HCT116 (cell line): ENCODE data around the gene STT3B. TPM values are rescaled to one million over a fixed set of nuclear protein-coding genes. Genes with fewer than 3 reads are reported as not detected.

Experiments used
- ATAC-seq: fragments of 200-7000 bp; cut with Tn5 transposase; 2 replicates; pipeline ENCODE4 v1.9.1; 2020; ENCODE audit warnings: mild to moderate bottlenecking, moderate library complexity
- BruUV-seq: library from RNA; stranded (reverse); fragments of 400-500 nt; replicated peaks from 2 replicates; lab custom pipeline; 2021; lab: Mats Ljungman, UMichigan
- CTCF ChIA-PET: fragments of 300-600 bp; sonication (Branson Sonifier 250); formaldehyde crosslinking; loops from one replicate; lab custom pipeline; 2021; ENCODE audit warnings: antibody characterized with exemption; lab: Charles Lee
- POLR2A ChIA-PET: fragments of 300-600, 350-600 bp; sonication (Branson Sonifier 250); formaldehyde crosslinking; loops from one replicate; lab custom pipeline; 2021; ENCODE audit warnings: antibody characterized with exemption; lab: Charles Lee
- RAD21 ChIA-PET, 2 experiments: fragments of 300-600 bp; sonication (Branson Sonifier 250); formaldehyde crosslinking; loops; one replicate each; lab custom pipeline; 2023; ENCODE audit warnings: low total read pairs in 2 of 2; ENCODE audit not compliant: uncharacterized antibody in 2 of 2, unreplicated experiment in 2 of 2, low non-redundant PET in 1 of 2; lab: Charles Lee
- DNase-seq: peaks from one replicate; pipeline ENCODE4 v3.0.0-alpha.2; 2010; ENCODE audit warnings: low read depth, low spot score
- H2AFZ ChIP-seq: fragments of 200-600 bp; shearing (Covaris generic), sonication (generic); 2 replicates; pipeline ENCODE4 v1.6.1; 2017; ENCODE audit warnings: low read depth, mixed run types, mixed read lengths, antibody characterized with exemption, low read length; ENCODE audit not compliant: poor library complexity, severe bottlenecking
- H3K27ac ChIP-seq: 2 replicates; pipeline ENCODE4 v1.5.1; 2012; ENCODE audit warnings: low read depth, low read length
- H3K27me3 ChIP-seq: fragments of 200-600 bp; sonication (generic); 2 replicates; pipeline ENCODE4 v1.6.1; 2016; ENCODE audit warnings: mixed run types, low read length, mixed read lengths; ENCODE audit not compliant: insufficient read depth
- H3K36me3 ChIP-seq, 2 experiments: fragments of 200-500 bp in 1 of 2; fragments of 200-600 bp in 1 of 2; sonication (Bioruptor generic) in 1 of 2; sonication (generic) in 1 of 2; 2 replicates each; pipeline versions ENCODE4 v1.5.1 to v1.6.1; 2014 to 2016; ENCODE audit warnings: low read length in 2 of 2, inconsistent platforms in 1 of 2, mixed read lengths in 1 of 2, mixed run types in 1 of 2; ENCODE audit not compliant: insufficient read depth in 2 of 2, control insufficient read depth in 1 of 2
- H3K4me1 ChIP-seq, 2 experiments: fragments of 200-600 bp in 1 of 2; sonication (generic) in 1 of 2; 2 replicates each; pipeline versions ENCODE4 v1.5.1 to v1.6.1; 2012 to 2017; ENCODE audit warnings: low read length in 2 of 2, inconsistent platforms in 1 of 2, mild to moderate bottlenecking in 1 of 2, mixed read lengths in 1 of 2, mixed run types in 1 of 2, moderate library complexity in 1 of 2; ENCODE audit not compliant: insufficient read depth in 2 of 2, control insufficient read depth in 1 of 2
- H3K4me2 ChIP-seq: fragments of 200-600 bp; sonication (generic); 2 replicates; pipeline ENCODE4 v1.6.1; 2017; ENCODE audit warnings: mixed run types, low read length, mixed read lengths
- H3K4me3 ChIP-seq, 2 experiments: fragments of 200-600 bp in 1 of 2; sonication (generic) in 1 of 2; replicated peaks in 1 of 2; 2 replicates each; pipeline ENCODE4 v1.5.1; 2011 to 2016; ENCODE audit warnings: low read length in 2 of 2, control low read depth in 1 of 2, low read depth in 1 of 2, mild to moderate bottlenecking in 1 of 2, mixed read lengths in 1 of 2, mixed run types in 1 of 2
- H3K79me2 ChIP-seq: fragments of 200-600 bp; sonication (generic); 2 replicates; pipeline ENCODE4 v1.6.1; 2017; ENCODE audit warnings: mild to moderate bottlenecking, mixed run types, low read length, moderate library complexity, mixed read lengths; ENCODE audit not compliant: insufficient read depth
- H3K9ac ChIP-seq: fragments of 200-600 bp; sonication (generic); 2 replicates; pipeline ENCODE4 v1.6.1; 2016; ENCODE audit warnings: low read length, mixed read lengths
- H3K9me2 ChIP-seq: fragments of 200-600 bp; sonication (generic), shearing (Covaris generic); 2 replicates; pipeline ENCODE4 v1.6.1; 2017; ENCODE audit warnings: mixed run types, mild to moderate bottlenecking, moderate library complexity; ENCODE audit not compliant: insufficient read depth
- H3K9me3 ChIP-seq, 2 experiments: fragments of 200-500 bp in 1 of 2; fragments of 200-600 bp in 1 of 2; sonication (Bioruptor generic) in 1 of 2; sonication (generic) in 1 of 2; 2 replicates each; pipeline ENCODE4 v1.6.1; 2014 to 2017; ENCODE audit warnings: low read length in 2 of 2, mixed read lengths in 2 of 2, inconsistent platforms in 1 of 2, low read depth in 1 of 2, mild to moderate bottlenecking in 1 of 2, mixed run types in 1 of 2, moderate library complexity in 1 of 2; ENCODE audit not compliant: control insufficient read depth in 1 of 2, insufficient read depth in 1 of 2
- H4K20me1 ChIP-seq: fragments of 200-600 bp; sonication (generic), shearing (Covaris generic); 2 replicates; pipeline ENCODE4 v1.6.1; 2017; ENCODE audit warnings: mixed run types, mild to moderate bottlenecking, moderate library complexity; ENCODE audit not compliant: insufficient read depth
- CEBPB ChIP-seq: IDR thresholded peaks from 2 replicates; pipeline ENCODE4 v1.6.1; 2012; ENCODE audit warnings: low read depth
- CTCF ChIP-seq, 3 experiments: fragments of 200-600 bp in 1 of 3; sonication (generic) in 1 of 3; IDR thresholded peaks in 2 of 3; conservative IDR thresholded peaks in 1 of 3; 2 replicates each; pipeline ENCODE4 v1.5.1; 2012 to 2017; ENCODE audit warnings: low read depth in 2 of 3, low read length in 2 of 3, antibody characterized with exemption in 1 of 3, borderline replicate concordance in 1 of 3, control low read depth in 1 of 3, mild to moderate bottlenecking in 1 of 3, mixed read lengths in 1 of 3, mixed run types in 1 of 3, moderate library complexity in 1 of 3; ENCODE audit not compliant: insufficient read depth in 1 of 3
- ELF1 ChIP-seq: IDR thresholded peaks from 2 replicates; pipeline ENCODE4 v1.6.1; 2012; ENCODE audit warnings: low read depth, borderline replicate concordance
- FOSL1 ChIP-seq: IDR thresholded peaks from 2 replicates; pipeline ENCODE4 v1.6.1; 2012; ENCODE audit warnings: low read depth
- REST ChIP-seq: IDR thresholded peaks from 2 replicates; pipeline ENCODE4 v1.6.1; 2012; ENCODE audit warnings: low read depth
- SIN3A ChIP-seq: IDR thresholded peaks from 2 replicates; pipeline ENCODE4 v1.6.1; 2012; ENCODE audit warnings: low read depth
- SP1 ChIP-seq: IDR thresholded peaks from 2 replicates; pipeline ENCODE4 v1.6.1; 2012; ENCODE audit warnings: low read depth
- ZBTB33 ChIP-seq: IDR thresholded peaks from 2 replicates; pipeline ENCODE4 v1.6.1; 2011; ENCODE audit warnings: mild to moderate bottlenecking, low read length, moderate library complexity; ENCODE audit not compliant: insufficient replicate concordance; ENCODE audit errors: extremely low read depth
- ZFX ChIP-seq: fragments of 450-650 bp; IDR thresholded peaks from 2 replicates; pipeline ENCODE4 v1.6.1; 2017
- intact Hi-C: fragments of 100-400 bp; cut with micrococcal nuclease; formaldehyde crosslinking; loops from 2 replicates; pipeline ENCODE4 v1.10.0; 2022
- total RNA-seq: library from RNA; stranded (reverse); gene quantifications from one replicate; pipeline ENCODE4 v1.2.1, GENCODE V29; 2021; ENCODE audit not compliant: unreplicated experiment

Gene STT3B
- total RNA-seq, 1 experiment from 2014 or later: 131 TPM

DNA sequence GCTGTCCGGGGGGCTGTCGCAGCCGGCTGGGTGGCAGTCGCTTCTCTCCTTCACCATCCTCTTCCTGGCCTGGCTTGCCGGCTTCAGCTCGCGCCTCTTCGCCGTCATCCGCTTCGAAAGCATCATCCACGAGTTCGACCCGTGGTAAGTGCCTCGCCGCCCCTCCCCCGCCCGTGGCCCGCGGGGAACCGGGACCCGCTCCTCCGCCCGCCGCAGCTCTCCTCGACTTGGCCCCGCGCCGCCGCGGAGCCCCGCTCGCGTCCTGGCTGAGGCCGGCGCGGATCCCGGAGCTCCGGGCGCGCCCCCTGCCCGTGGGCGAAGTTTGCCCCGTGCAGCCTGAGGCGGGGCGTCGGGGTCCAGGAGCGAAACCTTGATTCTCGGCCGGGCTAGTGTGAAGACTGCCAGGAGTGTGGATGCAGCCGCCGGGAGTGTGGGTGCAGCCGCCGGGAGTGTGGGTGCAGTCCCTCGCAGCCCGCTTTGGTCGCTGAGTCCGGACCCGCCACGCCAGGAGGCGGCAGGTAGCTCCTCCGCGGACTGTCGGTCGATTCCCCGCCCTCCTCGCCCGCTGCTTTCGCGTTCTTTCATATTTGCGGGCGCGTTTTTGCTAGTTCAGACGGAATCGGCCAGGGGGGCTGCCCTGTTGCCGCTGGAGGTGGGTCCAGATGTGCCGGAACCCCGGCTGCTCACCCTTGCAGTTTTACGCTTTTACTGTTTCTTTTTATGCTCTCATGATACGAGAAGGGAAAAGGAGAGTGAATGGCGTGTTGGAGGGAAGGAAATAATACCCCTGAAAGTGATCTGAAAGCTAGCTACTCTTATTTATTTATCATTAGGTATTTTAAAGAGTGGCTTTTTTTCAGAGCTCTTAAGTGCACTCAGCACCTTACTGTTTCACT lies 692 bp downstream of the STT3B start:
- no peaks in the 10 kb centered on the region for H3K9me2 ChIP-seq
- no peak overlapping the region for H2AFZ ChIP-seq
- intact Hi-C loops: no loop called here
- TF ChIP-seq ZFX (peak; percentile 63; the same call in 1 of the 2 replicates), SIN3A (no peak), CTCF (IDR thresholded peaks at IDR 0.05 in 2 of 3, conservative IDR thresholded peaks at IDR 0.05 in 1 of 3; ENCODE audit: borderline replicate concordance in 1 of 3, insufficient read depth in 1 of 3, low read depth in 2 of 3, low read length in 2 of 3) (no peak)
- DNase-seq (no peak), ATAC-seq (no peak)
- ChIA-PET RAD21 (no interaction called here), CTCF (interaction anchor here (1.3 kb wide), 1 partner anchor 17 kb away, joined by 11 read pairs; no protein-coding TSS in a partner anchor), POLR2A (interaction anchor here (1.2 to 3.0 kb wide), 6 partner anchors 9 to 25 kb away, joined by 3 to 22 read pairs (median 6); no protein-coding TSS in a partner anchor)
- peak overlapping the region; percentile 94 for H3K9ac ChIP-seq
- BruUV-seq: no TSS peak
- peaks cover 12 to 32% of the 10 kb centered on the region in 2 experiments for H3K4me1 ChIP-seq
- H3K9me3 ChIP-seq: no peaks in the 10 kb centered on the region
- H3K27me3 ChIP-seq: peaks cover 4% of the 10 kb centered on the region; the same call in 1 of the 2 replicates
- H3K27ac ChIP-seq: peak overlapping the region; percentile 96
- peaks cover 15% of the 10 kb centered on the region; the same call in 1 of the 2 replicates for H4K20me1 ChIP-seq
- H3K79me2 ChIP-seq: peaks cover 68% of the 10 kb centered on the region
- peak overlapping the region; percentile 74 to 88 for H3K4me3 ChIP-seq
- H3K36me3 ChIP-seq: no peaks in the 10 kb centered on the region
- peak overlapping the region; percentile 100 for H3K4me2 ChIP-seq

DNA sequence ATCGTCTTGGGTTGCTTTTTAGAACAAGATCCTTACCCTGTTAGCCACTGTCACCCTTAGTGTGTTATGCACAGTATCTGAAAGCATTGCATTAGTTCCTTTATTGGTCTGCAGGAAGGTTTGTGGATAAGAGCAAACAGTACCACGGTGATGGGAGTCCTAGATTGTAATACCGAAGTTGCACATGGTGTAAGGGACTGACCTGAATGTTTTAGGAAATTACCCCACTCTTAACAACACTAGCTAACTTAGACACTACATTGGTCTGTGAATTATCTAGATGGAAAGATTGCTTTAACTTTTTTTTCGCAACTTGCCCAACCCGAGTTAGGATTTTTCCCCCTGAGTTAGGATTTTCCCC lies 1.3 kb downstream of the STT3B start:
- no TSS peak for BruUV-seq
- H3K9me3 ChIP-seq: no peaks in the 10 kb centered on the region
- ChIA-PET POLR2A (interaction anchor here (2.8 kb wide), 1 partner anchor 12 kb away, joined by 9 read pairs; no protein-coding TSS in a partner anchor), RAD21 (no interaction called here), CTCF (no interaction called here)
- ATAC-seq: no peak
- peaks cover 4% of the 10 kb centered on the region; the same call in 1 of the 2 replicates for H3K27me3 ChIP-seq
- peak overlapping the region; percentile 74 to 88 for H3K4me3 ChIP-seq
- intact Hi-C loops: no loop called here
- DNase-seq: no peak
- peaks cover 16% of the 10 kb centered on the region; the same call in 1 of the 2 replicates for H4K20me1 ChIP-seq
- H3K4me2 ChIP-seq: peak overlapping the region; percentile 100
- peaks cover 12 to 32% of the 10 kb centered on the region in 2 experiments for H3K4me1 ChIP-seq
- H3K9me2 ChIP-seq: no peaks in the 10 kb centered on the region
- H3K79me2 ChIP-seq: peaks cover 75% of the 10 kb centered on the region
- H2AFZ ChIP-seq: no peak overlapping the region
- peak overlapping the region; percentile 96; the same call in 1 of the 2 replicates for H3K27ac ChIP-seq
- H3K36me3 ChIP-seq: no peaks in the 10 kb centered on the region
- H3K9ac ChIP-seq: peak overlapping the region; percentile 94
- TF ChIP-seq ZFX (no peak), ELF1 (no peak), SP1 (no peak), ZBTB33 (no peak), FOSL1 (no peak), REST (no peak), CEBPB (no peak)
